Peyer's patch (tissue), 4 donors: ENCODE results near the gene HTR1D.

Experiments used
- POLR2A ChIP-seq, 2 donors: fragments of 450-650 bp; IDR thresholded peaks; one replicate each; pipeline ENCODE4 v1.5.1; 2017; ENCODE audit warnings: antibody characterized with exemption in 2 of 2, mild to moderate bottlenecking in 2 of 2, moderate library complexity in 2 of 2
- TF ChIP-seq, protein P1 (sequence below), 6 experiments: fragments of 450-650 bp in 4 of 6; fragments of 200-600 bp in 2 of 6; sonication (generic) in 1 of 6; IDR thresholded peaks; one replicate each; pipeline ENCODE4 v1.5.1; 2017 to 2019; ENCODE audit warnings: antibody characterized with exemption in 6 of 6, mild to moderate bottlenecking in 3 of 6, moderate library complexity in 1 of 6

DNA sequence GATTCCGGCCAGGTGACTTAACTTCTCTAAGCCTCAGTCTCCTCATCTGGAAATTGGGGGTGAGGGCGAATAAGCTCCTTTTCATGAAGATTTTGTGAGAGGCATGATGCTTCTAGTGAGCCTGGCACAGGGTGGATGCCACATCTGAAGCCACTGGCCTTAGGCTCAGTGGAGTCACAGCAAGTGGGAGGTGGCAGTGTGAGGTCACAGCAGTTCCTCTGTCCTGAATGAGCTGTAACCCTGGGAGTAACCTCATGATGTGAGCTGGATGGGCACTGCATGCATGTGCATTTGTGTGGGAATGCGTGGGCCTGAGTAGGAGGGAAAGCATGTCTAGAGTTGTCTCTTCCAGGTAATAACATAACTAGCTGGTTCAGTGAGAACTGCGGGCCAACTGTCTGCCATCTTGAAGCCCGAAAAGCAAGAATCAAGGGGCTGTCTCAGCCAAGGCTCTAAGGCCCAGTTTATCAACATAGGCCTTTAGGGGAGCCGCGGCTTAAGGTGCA, 27.0 kb upstream of the HTR1D start:
- TF ChIP-seq, protein P1, sequence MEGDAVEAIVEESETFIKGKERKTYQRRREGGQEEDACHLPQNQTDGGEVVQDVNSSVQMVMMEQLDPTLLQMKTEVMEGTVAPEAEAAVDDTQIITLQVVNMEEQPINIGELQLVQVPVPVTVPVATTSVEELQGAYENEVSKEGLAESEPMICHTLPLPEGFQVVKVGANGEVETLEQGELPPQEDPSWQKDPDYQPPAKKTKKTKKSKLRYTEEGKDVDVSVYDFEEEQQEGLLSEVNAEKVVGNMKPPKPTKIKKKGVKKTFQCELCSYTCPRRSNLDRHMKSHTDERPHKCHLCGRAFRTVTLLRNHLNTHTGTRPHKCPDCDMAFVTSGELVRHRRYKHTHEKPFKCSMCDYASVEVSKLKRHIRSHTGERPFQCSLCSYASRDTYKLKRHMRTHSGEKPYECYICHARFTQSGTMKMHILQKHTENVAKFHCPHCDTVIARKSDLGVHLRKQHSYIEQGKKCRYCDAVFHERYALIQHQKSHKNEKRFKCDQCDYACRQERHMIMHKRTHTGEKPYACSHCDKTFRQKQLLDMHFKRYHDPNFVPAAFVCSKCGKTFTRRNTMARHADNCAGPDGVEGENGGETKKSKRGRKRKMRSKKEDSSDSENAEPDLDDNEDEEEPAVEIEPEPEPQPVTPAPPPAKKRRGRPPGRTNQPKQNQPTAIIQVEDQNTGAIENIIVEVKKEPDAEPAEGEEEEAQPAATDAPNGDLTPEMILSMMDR (IDR thresholded peaks at IDR 0.05): no peak
- no peak for TF ChIP-seq POLR2A (IDR thresholded peaks at IDR 0.05)
